Midbrain (tissue), 1 donor: ENCODE results near the gene UBE2F.

Experiments used
- DNase-seq: peaks from one replicate; lab custom pipeline; 2025; lab: John Stamatoyannopoulos, UW

The UBE2F gene

DNA sequence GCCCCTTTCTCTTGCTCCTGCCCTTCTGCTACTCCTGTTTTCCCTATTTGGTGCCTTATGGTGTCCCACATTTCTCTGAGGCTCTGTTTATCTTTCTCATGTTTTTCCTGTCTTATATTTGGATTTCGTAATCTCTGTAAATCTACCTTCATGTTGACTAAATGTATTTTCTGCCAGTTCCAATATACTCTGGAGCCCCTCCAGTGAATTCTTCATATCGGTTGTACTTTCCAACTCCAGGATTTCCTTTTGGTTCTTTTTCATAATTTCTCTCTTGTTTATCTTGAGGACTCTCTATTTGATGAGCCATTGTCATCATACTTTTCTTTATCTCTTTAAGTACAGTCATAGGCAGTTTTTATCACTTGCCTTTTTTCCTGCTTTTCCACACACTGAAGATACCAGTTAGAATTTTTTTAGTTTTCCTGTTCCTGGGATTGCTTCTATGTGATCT, 113.1 kb downstream of the UBE2F start:
- no peak for DNase-seq

DNA sequence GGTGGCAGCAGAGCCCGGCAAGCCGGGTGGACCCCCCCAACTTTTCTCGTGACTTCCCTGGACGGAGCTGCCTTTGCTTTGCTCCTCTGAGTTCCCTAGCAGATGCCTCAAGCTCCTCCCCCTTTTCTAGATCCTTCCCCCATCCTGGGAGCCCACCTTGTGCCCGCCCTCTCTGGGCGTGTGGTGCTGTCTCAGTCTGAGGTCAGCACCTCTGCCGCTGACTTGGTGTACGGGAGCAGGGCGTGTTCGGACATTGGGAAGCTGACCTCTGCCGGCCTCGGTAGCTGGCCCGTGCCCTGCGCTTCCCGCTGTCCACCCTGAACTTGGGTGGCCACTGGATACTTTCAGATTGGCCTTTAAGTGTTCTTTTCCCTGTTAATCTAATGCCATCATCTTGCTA, 113.7 kb downstream of the UBE2F start:
- no peak for DNase-seq

DNA sequence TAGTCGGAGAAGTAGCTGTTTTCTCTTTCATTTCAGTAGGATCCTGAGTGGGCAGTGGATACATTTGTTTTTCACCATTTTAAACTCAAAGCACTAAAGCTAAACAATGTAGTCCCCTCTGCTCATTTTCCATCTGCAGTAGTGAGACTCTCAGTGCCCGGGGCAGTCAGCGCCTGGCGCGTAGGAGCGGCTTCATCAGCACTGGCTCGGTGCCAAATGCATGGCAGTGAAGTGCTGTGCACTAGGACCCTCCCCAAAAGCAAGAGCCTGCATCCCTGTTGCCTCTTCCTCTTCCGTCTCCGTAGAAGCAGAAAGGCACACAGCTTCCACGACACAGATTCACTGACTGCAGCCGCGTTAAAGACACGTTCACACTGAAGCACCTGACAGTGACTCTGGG, 114.3 kb downstream of the UBE2F start:
- DNase-seq, result no peak

DNA sequence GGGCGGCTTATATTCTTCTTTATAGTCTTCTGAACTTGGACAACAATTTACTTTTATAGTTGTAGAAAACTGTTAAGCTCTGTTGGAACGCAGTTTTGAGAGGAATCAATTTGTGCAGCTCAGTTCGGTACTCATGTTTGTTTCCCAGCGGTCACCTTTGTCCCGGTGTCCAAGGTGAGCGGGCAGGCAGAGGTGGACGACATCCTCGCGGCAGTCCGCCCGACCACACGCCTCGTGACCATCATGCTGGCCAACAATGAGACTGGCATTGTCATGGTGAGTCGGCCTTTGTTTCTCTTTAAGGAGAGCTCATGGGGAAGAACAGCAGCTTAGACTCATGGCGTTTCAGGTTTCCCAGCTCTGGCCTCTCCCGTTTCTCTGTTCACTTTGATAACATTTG, 114.7 kb downstream of the UBE2F start:
- DNase-seq, result no peak

DNA sequence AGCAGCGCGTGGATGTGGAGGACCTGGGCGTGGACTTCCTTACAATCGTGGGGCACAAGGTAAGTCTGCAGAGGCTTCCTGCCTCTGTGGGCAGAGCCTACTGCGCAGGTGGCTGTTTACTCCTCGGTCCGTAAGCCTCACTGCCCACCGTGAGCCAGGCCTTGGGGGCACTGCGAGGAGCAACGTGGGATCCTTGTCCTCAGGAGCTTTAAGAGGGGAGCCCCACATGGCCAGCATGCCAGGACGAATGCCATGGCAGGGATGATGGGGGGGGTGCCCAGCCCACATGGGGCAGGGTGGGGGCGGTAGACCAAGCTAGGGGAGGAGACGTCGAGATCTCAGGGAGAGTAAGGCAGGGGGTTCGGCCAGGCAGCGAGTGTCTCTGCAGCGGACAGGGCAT, 115.3 kb downstream of the UBE2F start:
- DNase-seq, result no peak

DNA sequence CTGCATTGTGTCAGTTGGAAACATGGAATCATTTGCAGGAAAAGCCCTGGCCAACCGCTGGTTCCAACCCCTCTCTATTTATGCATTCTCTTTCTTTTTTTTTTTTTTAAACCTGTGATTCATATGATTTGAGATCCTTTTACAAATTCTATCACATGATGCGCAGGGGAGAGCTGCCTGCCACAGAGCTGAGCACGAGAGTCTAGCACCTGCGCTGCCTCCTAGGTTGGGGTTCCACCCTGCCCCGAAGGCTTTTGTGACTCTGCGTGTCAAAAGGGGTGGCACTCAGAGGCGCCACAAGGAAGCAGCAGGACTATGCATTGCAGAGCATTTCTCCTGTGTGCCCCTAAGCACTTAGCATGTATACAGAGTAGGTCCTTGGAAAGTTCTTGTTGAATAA, 116.0 kb downstream of the UBE2F start:
- no peak for DNase-seq

DNA sequence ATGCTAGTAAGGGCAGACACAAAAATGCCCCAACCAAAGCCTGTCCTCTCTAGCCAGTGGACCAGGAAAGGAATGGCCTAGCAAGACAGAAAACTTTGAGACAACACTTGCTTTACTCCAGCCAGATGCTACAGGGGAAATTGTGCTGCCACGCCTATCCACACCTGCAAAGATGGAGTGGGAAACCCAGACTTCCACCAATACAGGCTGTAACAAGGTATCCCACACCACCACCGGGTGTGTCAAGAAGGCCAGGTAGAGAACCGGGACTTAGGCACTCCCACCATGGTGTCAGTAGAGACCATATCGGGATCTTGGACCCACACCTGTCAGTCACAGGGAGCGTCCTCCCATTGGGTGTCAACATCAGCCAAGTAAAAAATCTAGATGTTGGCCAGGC, 117.1 kb downstream of the UBE2F start:
- DNase-seq, result no peak

DNA sequence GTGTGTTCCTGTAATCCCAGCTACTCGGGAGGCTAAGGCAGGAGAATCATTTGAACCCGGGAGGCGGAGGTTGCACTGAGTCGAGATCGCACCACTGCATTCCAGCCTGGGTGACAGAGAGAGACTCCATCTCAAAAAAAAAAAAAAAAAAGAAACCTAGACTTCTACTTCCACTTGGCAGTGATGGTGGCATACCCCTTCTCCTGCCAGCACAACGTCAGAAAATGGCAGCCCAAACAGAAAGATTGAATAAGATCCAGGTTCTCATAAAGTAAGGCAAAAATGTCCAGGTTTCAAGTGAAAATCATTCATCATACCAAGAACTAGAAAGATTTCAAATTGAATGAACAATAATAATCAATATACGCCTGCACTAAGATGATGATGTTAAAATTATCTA, 117.9 kb downstream of the UBE2F start:
- DNase-seq, result no peak

DNA sequence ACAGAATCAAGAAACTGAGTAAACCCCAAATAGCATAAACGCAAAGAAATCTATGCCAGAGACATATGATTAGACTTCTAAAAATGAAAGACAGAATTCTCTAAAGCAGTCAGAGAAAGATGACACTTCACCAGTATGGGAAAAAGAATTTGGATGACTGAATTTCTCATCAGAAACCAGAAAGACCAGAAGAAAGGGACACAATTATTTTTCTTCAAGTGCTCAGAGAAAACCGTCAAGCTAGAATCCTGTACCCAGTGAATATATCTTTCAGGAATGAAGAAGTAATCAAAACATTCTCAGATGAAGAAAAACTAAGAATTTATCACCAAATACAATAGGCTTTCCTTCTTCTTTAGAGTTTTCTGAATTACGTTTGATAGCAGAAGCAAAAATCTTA, 119.1 kb downstream of the UBE2F start:
- DNase-seq, result no peak

DNA sequence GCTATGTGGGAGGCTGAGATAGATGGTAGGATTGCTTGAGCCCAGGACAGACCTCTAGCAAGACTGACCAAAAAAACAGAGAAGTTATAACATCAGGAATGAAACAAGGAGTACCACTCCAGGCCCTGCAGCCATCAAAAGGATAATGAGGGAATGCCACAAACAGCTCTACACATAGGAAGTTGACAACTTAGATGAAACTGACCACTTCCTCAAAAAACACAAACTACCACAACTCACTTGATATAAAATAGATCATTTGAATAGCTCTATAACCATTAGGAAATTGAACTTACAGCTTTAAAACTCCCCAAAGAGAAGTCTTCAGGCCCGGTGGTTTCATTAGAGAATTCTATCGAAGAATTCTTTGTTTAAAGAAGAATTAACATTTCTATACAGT, 120.4 kb downstream of the UBE2F start:
- DNase-seq, result no peak

DNA sequence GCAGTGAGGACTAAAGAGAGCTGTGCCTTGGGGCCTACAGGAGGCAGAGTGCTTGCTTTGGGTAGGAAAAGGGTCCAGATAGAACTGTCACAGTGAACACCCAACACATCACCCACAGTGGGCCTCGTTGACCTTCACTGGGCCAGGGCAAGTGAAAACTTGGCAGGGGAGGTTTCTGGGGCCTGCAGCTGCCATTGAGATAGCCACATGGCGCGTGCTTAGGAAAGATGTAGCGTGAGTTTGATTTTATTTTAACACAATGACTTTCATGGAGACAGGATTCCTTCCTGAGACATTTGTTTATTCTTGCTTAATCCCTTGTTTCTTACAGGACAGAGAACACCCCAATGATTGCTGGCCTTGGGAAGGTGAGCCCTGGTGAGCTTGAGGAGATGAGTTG, 124.1 kb downstream of the UBE2F start:
- no peak for DNase-seq

DNA sequence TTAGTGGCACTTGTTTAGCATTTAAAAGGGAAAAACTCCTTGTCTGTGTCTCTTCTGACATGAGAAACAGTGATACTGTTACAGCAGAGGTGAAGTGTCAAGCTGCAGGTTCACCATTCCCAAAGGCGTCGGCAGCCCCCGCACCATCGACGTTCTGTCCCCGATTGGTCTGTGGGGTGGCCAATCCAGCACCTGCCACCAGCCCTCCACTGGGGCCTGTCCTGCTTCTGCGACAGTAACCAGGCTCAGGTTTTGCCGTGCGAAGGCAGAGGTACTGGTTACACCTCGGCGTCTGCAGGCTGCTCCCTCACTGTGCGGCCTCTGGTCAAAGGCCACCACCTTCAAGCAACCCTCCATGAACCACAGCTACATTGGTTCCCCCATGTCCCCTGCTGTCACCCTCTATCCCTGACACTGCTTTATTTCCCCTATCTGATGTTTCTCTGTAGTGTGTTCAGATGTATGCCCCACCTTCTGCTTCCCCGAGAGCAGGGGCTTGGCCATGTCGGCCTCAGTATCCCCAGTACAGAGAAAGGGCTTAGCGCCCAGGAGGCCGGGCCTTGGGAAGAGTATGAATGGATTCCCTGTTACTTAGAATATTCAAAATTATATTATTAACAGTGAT, 124.7 kb downstream of the UBE2F start:
- no peak for DNase-seq
